Measurements from ENCODE around the gene ARHGEF16.

The ARHGEF16 gene

GRCh38 chr1:3521426-3521825 lies 67.0 kb downstream of the ARHGEF16 start:
- DNase-seq: no peak

DNA sequence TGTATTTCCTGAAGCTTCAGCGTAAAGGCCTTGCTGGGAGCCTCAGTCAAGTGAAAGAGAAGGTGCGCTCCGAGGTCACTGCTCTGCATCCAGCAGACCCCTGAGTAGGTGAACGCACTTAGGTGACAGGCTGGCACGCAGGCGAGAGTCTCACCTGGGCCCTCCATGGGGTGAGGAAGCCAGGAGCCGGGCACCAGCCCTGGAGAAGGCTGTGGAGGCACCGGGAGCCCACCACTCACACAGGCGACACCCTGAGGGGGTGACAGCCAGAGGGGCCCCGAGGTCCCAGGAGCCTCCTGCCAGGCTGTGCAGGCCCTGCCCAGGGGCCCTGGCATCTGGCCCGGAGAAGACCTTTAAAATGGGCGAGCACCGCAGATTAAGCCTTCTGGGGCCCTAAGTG lies 67.6 kb downstream of the ARHGEF16 start:
- no peak for DNase-seq

DNA sequence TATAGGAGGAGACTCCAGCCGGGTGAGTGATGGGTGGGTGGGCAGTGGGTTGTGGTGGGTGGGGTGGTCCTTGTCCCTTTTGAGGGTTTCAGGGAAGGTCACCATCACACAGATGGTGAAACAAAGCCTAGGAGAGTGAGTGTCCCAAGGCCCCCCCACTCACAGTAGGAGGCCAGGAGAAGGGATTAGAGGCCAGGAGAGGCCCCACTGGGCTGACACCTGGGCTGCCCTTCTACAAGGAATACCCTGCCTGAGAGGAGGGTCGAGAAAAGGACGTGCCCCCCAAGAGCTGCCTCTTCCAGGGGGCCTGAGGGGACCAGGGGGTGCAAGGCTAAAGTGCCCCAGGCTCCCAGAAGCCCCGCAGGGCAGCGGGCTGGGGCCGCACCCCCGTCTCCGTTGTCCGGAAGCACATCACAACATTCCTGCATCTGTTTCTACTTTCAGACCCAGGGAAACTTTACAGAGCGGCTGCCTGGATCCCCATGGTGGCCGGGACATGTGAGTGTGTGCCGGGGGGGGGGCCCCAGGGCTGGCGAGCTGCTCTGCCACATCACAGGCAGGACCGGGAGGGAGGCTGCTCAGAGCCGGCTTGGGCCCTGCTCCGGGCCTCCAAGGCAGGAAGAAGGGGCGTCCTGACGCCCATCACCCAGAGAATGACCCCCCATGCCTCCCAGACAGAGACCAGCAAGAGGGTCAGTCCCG lies 68.2 kb downstream of the ARHGEF16 start:
- DNase-seq: no peak

DNA sequence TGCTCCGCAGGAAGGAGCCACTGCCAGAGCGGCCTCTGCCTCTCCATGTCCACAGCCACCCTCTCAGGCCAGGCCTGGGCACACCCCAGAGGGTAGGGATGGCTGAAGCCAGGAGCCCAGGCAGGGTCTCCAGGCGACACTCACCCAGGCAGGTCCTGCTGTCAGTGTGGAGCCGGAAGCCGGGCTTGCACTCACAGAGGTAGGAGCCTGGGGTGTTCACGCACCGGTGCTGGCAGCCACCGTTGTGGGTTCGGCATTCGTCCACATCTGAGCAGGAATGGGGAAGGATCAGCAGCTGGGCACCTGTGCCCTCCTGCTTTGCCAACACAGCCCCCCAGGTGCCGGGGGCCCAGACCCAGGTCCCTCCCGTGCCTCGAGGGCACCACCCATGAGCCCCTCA lies 69.5 kb downstream of the ARHGEF16 start:
- DNase-seq: no peak

DNA sequence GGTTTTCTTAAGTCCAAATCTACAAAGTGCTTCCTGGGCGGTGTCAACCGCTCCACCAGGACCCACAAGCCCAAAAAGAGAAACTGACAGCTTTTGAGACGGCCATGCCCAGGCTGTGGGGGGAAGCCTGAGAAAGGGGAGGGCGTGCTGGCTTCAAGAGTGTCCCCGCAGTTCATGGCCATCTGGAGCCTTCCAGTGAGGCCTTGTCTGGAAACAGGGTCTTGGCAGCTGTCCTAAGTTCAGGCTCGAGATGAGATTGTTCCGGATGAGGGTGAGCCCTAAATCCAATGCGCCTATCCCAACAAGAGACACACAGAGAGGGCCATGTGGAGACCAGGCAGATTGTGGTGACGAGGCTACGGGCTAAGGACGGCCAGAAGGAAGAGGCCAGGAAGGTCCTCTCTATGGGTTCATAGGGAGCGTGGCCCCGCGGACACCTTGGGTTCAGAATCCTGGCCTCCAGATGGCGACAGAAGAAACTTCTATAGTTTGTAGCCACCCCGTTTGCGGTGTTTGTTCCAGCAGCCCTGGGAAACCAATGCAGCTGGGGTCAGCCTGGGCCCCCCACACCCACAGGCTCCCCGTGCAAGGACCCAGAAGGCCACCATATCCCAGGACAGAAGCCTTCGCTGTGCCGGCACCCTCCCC lies 70.2 kb downstream of the ARHGEF16 start:
- no peak for DNase-seq

DNA sequence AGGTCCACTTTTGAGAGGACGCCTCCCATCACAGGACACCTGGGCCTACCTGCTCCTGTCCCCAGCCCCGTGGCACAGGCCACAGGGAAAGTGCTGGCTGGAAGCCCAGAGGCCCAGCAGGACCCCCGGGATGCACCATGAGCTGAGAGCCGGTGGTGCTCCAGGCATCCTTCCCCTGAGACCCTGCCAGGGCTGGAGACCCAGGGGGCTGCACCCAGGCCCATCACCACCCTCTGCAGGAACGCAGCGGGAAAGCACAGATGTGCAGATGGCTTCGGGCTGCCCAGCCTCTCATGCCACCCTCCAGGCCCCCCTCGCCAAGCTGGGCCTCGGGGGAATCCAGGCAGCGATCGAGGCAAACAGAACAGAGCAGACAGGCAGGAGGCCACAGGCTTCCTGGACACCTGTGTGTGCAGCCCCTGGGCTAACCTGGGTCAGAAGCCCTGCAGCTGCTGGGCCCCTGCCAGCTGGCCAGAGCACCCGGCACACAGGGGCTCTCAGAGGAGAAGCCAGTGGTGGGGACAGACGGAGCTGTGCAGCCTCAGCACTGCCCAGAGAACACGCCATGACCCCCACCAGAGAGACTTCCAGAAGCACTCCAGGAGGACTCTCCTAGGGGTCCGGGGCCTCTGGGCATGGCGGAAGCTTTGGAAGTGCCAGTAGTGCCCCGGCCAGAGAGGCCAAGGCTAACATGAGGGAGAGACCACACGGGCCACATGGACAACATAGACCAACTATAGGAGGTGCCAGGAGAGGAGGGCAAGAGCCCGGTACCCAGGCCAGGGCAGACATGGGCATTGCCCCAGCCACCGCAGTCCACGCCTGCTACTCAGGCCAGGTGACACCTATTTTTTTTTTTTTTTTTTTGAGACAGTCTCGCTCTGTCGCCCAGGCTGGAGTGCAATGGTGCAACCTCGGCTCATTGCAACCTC lies 71.4 kb downstream of the ARHGEF16 start:
- DNase-seq: no peak

GRCh38 chr1:3527774-3528173 lies 73.3 kb downstream of the ARHGEF16 start:
- no peak for DNase-seq

DNA sequence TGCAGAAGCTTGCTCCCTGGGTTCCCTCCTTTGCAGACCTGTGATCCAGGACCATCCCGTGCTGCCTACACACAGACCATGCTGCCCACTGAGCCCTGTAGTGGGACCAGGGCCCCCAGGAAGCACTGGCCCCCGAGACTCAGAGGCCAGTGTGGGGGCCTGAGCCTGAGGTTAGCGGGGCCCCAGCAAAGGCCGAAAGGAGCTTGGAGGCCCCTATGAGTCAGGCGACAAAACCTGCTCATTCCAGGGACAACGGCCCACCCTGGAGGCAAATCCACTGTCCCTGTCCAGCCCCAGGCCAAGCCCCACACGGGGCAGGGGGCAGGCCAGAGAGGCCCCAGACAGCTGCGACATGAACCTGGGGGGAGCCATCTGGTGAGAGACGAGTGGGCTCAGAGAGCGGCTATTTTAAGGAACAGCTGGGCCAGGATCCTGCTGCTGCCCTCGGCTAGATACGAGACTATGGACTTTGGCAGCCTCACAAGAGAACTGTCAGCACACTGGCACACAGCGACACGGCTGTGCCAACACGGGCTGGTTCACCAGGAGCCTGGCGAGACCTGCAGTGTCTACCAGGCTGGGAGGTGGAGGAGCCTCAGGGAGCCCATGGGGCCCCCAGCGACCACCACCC lies 74.7 kb downstream of the ARHGEF16 start:
- DNase-seq: no peak

GRCh38 chr1:3530086-3530925 lies 75.8 kb downstream of the ARHGEF16 start:
- no peak for DNase-seq

Data from activated CD4-positive, alpha-beta T cell treated with anti-CD3 and anti-CD28 coated beads, Interleukin-2, amount 50 U/mL, for 16 hours (primary cell).